Measurements from ENCODE around the gene HOXD12. TPM values are rescaled to one million over a fixed set of nuclear protein-coding genes. Genes with fewer than 3 reads are reported as not detected.

The HOXD12 gene
- total RNA-seq, 1 experiment from 2014 or later, result not detected

DNA sequence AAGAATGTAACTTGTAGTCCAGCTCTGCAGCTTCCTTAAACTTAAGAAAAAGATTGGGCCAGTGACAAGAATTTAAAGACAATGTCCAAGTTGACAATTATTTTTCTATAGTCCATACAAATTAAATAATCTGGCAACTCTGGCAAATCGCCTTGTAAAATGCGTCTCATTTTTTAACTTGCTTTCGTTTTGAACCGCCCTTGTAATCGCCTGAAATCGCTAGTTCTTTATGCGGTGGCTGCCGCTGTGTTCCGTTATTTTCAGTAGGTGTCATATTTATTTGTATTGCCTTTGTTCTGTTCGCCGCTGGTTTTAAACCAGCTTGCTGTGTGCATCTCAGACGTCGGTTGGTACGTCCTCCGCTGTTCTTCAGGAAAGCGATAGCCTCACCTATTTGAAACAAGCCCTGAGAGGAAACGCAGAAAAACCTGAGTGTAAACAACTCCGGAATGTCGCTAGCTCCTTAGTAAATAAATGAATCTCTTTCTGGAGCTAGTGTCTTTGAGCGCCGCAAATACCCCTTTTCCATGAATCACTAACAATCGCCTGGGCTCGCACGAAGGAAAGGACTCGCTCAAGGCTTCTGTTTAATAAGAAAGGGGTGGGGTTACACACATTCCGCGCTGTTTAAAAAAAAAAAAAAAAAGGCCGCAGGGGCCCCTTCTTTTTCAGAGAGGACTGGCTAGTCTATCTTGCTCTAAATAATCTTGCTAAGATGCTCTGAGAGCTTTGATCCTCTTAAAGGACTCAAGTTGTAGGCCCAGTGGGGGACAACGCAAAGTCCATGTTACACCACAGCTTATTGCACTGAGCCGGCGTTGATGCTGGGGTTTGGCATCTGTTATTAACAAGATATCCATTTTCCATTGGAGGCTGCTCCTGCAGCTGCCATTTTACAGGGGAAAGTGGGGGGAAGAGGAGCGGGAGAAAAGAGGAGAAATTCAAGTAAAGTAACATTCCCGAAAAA lies 32.9 kb downstream of the HOXD12 start:
- intact Hi-C loops (cut with micrococcal nuclease; ENCODE audit: unreplicated experiment), result no loop called here
- Histone ChIP-seq H3K4me3 (no peak overlapping the region), H3K27me3 (ENCODE audit: insufficient read depth, low read depth) (peaks cover 32% of the 10 kb centered on the region), H3K9me2 (ENCODE audit: insufficient read depth) (no peaks in the 10 kb centered on the region), H3K9me3 (ENCODE audit: insufficient read depth, low read depth) (no peaks in the 10 kb centered on the region), H3K27ac (no peak overlapping the region), H2AFZ (no peak overlapping the region), H3K4me1 (replicated peaks; ENCODE audit: insufficient read depth) (no peaks in the 10 kb centered on the region), H4K20me1 (ENCODE audit: insufficient read depth) (no peaks in the 10 kb centered on the region), H3K36me3 (ENCODE audit: low read depth) (no peaks in the 10 kb centered on the region), H3K4me2 (no peak overlapping the region), H3F3A (ENCODE audit: insufficient read depth, low read depth) (no peaks in the 10 kb centered on the region), H3K79me2 (ENCODE audit: low read depth) (no peaks in the 10 kb centered on the region)
- CTCF ChIA-PET, result interaction anchor here (1.2 to 1.6 kb wide), 2 partner anchors 322 to 519 kb away, joined by 5 to 9 read pairs; no protein-coding TSS in a partner anchor
- no peak for TF ChIP-seq EZH2 (IDR thresholded peaks at IDR 0.05; ENCODE audit: low read depth)
- no peak for TF ChIP-seq CTCF (conservative IDR thresholded peaks at IDR 0.05)
- DNase-seq, result no peak
- BruUV-seq (replicated peaks), result no TSS peak
- POLR2A ChIA-PET (ENCODE audit: unreplicated experiment), result no interaction called here

- H3K4me3 ChIP-seq, result no peak overlapping the region
- intact Hi-C loops (cut with micrococcal nuclease; ENCODE audit: unreplicated experiment), result no loop called here
- no peaks in the 10 kb centered on the region for H3F3A ChIP-seq (ENCODE audit: insufficient read depth, low read depth)
- H3K9me2 ChIP-seq (ENCODE audit: insufficient read depth), result no peaks in the 10 kb centered on the region
- TF ChIP-seq CTCF (conservative IDR thresholded peaks at IDR 0.05) (no peak), EZH2 (IDR thresholded peaks at IDR 0.05; ENCODE audit: low read depth) (no peak)
- no peaks in the 10 kb centered on the region for H3K9me3 ChIP-seq (ENCODE audit: insufficient read depth, low read depth)
- no TSS peak for BruUV-seq (replicated peaks)
- H3K4me1 ChIP-seq (replicated peaks; ENCODE audit: insufficient read depth), result no peaks in the 10 kb centered on the region
- ChIA-PET POLR2A (ENCODE audit: unreplicated experiment) (no interaction called here), CTCF (interaction anchor here (1.2 kb wide), 1 partner anchor 322 kb away, joined by 9 read pairs; no protein-coding TSS in a partner anchor)
- no peak overlapping the region for H2AFZ ChIP-seq
- no peaks in the 10 kb centered on the region for H3K79me2 ChIP-seq (ENCODE audit: low read depth)
- no peak for DNase-seq
- no peak overlapping the region for H3K27ac ChIP-seq
- H3K36me3 ChIP-seq (ENCODE audit: low read depth), result no peaks in the 10 kb centered on the region
- no peak overlapping the region for H3K4me2 ChIP-seq
- peaks cover 28% of the 10 kb centered on the region for H3K27me3 ChIP-seq (ENCODE audit: insufficient read depth, low read depth)
- H4K20me1 ChIP-seq (ENCODE audit: insufficient read depth), result no peaks in the 10 kb centered on the region
Observed at GRCh38 chr2:176133389-176133788, 33.8 kb downstream of the HOXD12 start.

- TF ChIP-seq CTCF (conservative IDR thresholded peaks at IDR 0.05) (no peak), EZH2 (IDR thresholded peaks at IDR 0.05; ENCODE audit: low read depth) (no peak)
- no peaks in the 10 kb centered on the region for H3K9me2 ChIP-seq (ENCODE audit: insufficient read depth)
- H3F3A ChIP-seq (ENCODE audit: insufficient read depth, low read depth), result no peaks in the 10 kb centered on the region
- intact Hi-C loops (cut with micrococcal nuclease; ENCODE audit: unreplicated experiment), result loop anchor here (2.0 kb wide), 1 partner anchor 505 kb away; no protein-coding TSS in a partner anchor
- no peak overlapping the region for H3K4me3 ChIP-seq
- H2AFZ ChIP-seq, result no peak overlapping the region
- H4K20me1 ChIP-seq (ENCODE audit: insufficient read depth), result no peaks in the 10 kb centered on the region
- ChIA-PET POLR2A (ENCODE audit: unreplicated experiment) (no interaction called here), CTCF (no interaction called here)
- no peak for DNase-seq
- peaks cover 26% of the 10 kb centered on the region for H3K27me3 ChIP-seq (ENCODE audit: insufficient read depth, low read depth)
- BruUV-seq (replicated peaks), result no TSS peak
- H3K4me2 ChIP-seq, result no peak overlapping the region
- no peaks in the 10 kb centered on the region for H3K36me3 ChIP-seq (ENCODE audit: low read depth)
- no peaks in the 10 kb centered on the region for H3K79me2 ChIP-seq (ENCODE audit: low read depth)
- H3K27ac ChIP-seq, result no peak overlapping the region
- H3K9me3 ChIP-seq (ENCODE audit: insufficient read depth, low read depth), result no peaks in the 10 kb centered on the region
- H3K4me1 ChIP-seq (replicated peaks; ENCODE audit: insufficient read depth), result no peaks in the 10 kb centered on the region
Observed at GRCh38 chr2:176134035-176134434, 34.4 kb downstream of the HOXD12 start.
